T-helper 2 cell treated with Interferon-gamma antibody and Interleukin-4, amounts not matched to agents 100 ng/mL and 5 ng/mL, for 36 hours (primary cell): ENCODE data around the gene METTL2B. TPM values are rescaled to one million over a fixed set of nuclear protein-coding genes. Genes with fewer than 3 reads are reported as not detected.
"Not testable (repeated sequence)": the region's sequence is repeated elsewhere in the genome, so short reads cannot be mapped to it uniquely, and the experiment has no call there.

Experiments
- intact Hi-C: fragments of 100-400 bp; cut with micrococcal nuclease; formaldehyde crosslinking; loops from one replicate; pipeline ENCODE4 v1.15.1; 2023
- total RNA-seq: library from RNA; stranded (reverse); gene quantifications from 2 replicates; pipeline ENCODE4 v1.2.3, GENCODE V29; 2022

Gene METTL2B
- total RNA-seq, 1 donor from 2014 or later: 39.9 TPM

DNA sequence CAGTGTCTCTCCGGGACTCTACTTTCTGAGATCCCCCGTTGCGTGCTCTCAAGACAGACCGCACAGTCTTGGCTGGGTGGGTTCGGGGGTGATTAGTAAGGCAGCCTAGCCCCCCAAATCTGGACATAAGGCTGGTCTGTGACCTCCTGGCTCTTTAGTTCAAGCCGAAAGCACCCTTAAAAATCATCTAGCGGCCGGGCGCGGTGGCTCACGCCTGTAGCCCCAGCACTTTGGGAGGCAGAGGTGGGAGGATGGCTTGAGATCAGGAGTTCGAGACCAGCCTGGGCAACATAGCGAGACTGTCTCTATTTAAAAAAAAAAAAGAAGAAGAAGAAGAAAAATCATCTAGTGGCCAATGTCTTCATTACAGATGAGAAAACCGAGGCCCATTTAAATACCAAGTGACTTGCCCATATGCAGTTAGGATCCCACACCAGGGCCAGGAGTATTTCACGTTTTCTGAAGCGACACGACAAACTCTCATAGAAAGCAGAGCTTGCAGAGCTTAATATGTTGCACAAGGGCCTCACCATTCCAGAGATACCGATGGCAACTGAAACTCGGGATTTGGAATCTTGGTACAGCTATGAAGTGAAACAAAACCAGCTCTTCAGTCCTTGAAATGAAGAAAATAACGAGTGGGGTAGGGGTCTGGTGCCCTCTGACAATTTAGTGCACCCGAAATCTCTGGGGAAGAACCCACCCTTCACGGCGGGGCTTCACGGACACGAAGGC is 21.6 kb upstream of the METTL2B start:
- intact Hi-C loops: loop anchor here (1.0 to 5.0 kb wide), 6 partner anchors 21 to 868 kb away; partner anchors contain the start of genes ARF5, ATP6V1F, GCC1 and IMPDH1

DNA sequence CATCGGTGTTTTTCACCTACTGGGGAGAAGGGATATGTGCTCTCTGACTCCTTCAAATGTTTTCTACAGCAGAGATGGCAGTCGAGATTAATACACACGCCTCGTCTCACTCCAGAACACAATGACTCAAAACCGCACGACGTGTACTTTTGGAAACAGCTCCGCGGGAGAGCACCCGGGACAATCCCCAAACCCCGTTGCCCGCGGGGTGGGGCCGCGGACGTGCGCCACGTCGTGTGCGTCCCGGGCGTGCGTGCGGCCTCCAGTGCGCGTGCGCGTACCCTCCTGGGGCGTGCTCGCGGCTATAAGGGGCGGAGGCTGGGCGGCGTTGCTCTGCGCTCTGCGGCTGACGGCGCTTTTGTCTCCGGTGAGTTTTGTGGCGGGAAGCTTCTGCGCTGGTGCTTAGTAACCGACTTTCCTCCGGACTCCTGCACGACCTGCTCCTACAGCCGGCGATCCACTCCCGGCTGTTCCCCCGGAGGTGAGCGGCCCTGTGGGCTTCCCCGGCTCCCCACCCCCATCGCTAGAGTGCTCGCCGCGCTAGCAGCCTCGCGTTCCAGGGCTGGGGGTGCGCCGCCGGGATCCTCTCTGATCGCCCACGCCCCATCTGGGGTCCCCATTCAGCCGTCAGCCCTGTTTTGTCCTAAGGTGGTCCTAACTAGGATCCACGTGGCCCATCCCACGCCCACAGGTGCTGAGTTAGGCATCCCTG is 20.8 kb upstream of the METTL2B start, which contains the start of gene HILPDA:
TSS of gene HILPDA (plus strand) at position 336 of the 712 bp plus-strand sequence. CDS start 1,391 bp downstream, outside the sequence.
- intact Hi-C loops: loop anchor here (1.0 to 5.0 kb wide), 7 partner anchors 21 to 868 kb away; partner anchors contain the start of genes AHCYL2, ARF5, ATP6V1F and GCC1

DNA sequence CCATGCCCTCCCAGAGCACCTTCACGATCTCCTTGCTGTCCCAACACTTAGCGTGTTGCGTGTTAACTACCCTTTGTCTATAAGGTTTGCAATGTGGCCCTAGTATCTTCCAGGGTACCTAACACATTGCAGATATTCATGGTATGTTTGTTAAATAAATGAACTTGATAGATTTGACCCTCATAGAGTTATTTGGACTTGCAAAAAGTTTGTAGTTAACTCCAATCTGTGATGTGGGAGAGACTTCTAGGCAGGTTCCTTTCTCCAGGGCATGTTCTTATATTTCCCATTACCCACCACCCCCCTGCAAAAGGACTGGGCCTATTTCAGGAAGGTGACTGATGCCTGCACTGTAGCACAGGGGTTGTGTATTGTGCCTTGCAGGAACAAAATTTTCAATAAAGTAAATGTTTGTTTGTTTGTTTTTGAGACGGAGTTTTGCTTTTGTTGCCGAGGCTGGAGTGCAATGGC is 20.3 kb upstream of the METTL2B start:
- intact Hi-C loops: loop anchor here (2.0 to 5.0 kb wide), 3 partner anchors 406 to 869 kb away; partner anchors contain the start of genes AHCYL2, ARF5, ATP6V1F and GCC1

DNA sequence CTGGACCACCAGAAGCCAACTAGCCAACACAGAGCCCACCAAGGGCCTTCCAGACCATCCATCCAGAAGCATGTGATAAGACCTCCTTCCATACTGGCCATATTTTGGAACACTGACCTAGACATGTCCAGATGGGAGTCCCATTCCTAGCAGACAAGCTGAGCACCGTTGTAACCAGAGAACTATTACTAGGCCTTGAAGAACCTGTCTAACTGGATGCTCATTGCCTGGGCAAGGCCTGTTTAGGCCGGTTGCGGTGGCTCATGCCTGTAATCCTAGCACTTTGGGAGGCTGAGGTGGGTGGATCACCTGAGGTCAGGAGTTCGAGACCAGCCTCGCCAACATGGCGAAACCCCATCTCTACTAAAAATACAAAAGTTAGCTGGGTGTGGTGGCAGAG is 19.2 kb upstream of the METTL2B start:
- intact Hi-C loops: loop anchor here (2.0 to 5.0 kb wide), 3 partner anchors 405 to 870 kb away; partner anchors contain the start of genes AHCYL2, ARF5, ATP6V1F and GCC1

DNA sequence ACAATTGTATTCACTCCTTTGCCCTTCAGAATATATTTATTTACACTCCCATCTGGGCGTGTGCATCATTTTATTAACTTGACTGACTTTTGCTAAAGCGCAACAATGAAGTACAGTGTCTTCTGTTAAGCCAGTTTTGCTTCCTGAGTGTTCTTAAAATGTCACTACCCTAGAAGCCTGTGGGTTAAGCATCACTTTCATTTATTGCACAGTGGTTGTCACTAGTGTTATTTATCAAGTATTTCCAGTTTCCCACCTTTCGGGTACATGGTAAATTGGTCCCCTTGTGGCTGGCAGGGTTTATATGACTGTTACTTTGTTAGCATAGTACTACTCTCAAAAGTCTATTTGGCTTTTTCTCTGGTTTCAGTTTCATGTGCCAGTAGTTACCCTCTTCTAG is 17.6 kb upstream of the METTL2B start:
- intact Hi-C loops: loop anchor here (1.0 to 5.0 kb wide), 4 partner anchors 32 to 872 kb away; partner anchors contain the start of genes ARF5, ATP6V1F and GCC1

DNA sequence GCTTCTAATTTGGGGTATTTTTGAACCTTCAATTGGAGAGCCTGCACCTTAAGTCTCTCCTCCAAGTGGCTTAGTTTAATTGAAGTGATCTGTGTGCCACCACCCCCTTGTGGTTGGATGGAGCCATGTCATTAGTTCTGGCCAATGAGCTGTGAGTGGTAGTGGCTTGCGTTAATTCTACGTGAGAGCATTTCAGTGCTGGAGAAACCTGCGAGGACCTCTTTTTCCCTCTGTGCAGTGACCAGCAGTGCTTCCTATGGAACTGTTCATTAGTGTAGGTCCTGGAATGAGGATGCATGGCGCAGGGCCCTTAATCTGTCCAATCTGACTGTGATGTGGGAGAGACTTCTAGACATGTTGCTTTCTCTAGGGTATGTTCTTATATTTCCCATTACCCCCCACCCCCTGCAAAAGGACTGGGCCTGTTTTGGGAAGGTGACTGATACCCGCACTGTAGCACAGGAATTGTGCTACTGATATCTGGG is 17.1 kb upstream of the METTL2B start:
- intact Hi-C loops: loop anchor here (1.0 to 5.0 kb wide), 4 partner anchors 32 to 872 kb away; partner anchors contain the start of genes ARF5, ATP6V1F and GCC1

DNA sequence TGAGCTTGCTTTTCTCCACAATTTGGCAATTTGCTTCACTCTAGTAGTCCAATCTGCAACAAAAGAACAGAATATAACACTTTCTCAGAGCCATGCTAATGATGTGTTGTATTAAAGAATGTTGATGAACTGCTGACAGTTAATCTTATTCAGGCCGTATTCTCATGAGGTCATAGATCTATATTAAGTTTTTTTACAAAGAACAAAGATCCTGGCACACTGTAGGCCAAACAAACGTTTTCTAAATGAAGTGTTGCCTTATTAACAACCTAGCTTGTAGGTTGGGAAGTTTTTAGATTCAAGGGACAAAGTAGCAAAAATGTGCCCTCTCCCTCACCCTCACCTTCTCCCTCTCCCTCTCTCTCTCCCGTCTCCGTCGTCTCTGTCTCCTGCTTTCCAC is 14.1 kb upstream of the METTL2B start:
- intact Hi-C loops: no loop called here

DNA sequence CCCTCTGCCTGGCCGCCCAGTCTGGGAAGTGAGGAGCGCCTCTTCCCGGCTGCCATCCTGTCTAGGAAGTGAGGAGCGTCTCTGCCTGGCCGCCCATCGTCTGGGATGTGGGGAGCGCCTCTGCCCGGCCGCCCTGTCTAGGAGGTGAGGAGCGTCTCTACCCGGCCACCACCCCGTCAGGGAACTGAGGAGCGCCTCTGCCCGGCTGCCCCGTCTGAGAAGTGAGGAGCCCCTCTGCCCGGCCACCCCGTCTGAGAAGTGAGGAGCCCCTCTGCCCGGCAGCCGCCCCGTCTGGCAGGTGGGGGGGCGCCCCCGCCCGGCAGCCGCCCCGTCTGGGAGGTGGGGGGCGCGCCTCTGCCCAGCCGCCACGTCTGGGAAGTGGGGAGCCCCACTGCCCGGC is 13.2 kb upstream of the METTL2B start:
- intact Hi-C loops: not testable (repeated sequence)

DNA sequence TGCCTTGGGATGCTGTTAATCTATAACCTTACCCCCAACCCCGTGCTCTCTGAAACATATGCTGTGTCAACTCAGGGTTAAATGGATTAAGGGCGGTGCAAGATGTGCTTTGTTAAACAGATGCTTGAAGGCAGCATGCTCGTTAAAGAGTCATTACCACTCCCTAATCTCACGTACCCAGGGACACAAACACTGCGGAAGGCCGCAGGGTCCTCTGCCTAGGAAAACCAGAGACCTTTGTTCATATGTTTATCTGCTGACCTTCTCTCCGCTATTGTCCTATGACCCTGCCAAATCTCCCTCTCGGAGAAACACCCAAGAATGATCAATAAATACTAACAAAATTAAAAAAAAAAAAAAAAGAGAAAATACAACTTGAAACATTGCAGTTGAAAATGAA is 12.6 kb upstream of the METTL2B start:
- intact Hi-C loops: not testable (repeated sequence)

DNA sequence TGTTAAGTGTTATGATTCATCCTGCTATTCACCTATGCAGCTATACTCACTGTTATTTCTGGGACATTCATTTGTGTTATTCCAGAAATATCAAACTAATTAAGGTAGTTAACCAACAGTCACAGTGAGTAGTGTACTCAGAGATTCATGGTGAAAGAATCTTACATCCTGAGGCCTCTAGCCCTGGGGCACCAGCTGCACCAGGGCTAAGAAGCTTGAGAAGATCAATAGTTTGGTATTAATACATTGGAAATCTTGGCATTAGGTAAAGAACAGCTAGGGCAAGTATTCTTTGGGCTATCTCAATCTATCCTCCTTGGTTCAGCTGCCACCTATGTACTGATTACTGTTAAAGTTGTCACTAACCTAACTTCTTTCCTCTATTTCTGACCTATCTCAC is 9.7 kb upstream of the METTL2B start:
- intact Hi-C loops: not testable (repeated sequence)

DNA sequence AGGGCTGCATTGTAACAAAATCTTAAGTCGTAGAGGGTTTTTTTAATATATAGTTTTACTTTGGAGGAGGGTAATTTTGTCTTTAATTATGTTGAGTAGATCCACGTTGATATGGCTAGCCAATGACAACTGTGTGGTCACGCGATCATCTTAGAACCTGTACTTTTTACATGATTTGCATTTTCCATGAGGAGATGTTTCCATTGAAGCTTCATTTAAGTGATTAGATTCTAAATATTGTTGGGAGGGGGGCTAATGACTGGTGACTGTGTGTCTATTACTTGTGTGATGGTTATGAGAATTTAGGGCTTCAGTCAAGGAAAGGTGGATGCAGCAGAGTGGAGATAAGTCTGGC is 765 bp downstream of the METTL2B start:
- intact Hi-C loops: loop anchor here (2.0 to 5.0 kb wide), 2 partner anchors 55 to 70 kb away; partner anchors contain the start of gene IMPDH1

DNA sequence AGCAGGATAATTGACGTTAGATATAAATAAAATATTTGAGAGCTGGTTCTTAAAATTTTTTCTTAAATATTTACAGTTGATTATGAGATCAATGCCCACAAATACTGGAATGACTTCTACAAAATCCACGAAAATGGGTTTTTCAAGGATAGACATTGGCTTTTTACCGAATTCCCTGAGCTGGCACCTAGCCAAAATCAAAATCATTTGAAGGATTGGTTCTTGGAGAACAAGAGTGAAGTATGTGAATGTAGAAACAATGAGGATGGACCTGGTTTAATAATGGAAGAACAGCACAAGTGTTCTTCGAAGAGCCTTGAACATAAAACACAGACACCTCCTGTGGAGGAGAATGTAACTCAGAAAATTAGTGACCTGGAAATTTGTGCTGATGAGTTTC is 2.5 kb downstream of the METTL2B start:
- intact Hi-C loops: loop anchor here (5.0 kb wide), 1 partner anchor 72 kb away; the partner anchor contains the start of gene IMPDH1

DNA sequence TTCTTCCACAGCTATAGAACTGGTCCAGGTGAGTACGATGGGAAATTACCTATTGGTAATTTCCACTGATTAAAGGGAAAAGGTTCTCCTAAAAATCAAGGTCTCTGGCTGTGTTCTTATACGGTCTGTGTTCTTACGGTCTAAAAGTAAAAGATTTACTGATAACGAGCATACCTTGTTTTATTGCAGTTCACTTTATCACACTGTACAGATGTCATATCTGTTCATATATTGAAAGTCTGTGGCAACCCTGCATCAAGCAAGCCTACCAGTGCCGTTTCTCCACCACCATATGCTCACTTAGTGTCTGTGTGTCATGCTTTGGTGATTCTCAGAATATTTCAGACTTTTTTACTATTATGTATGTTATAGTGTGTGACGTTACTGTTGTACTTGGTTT is 11.6 kb downstream of the METTL2B start:
- intact Hi-C loops: not testable (repeated sequence)

DNA sequence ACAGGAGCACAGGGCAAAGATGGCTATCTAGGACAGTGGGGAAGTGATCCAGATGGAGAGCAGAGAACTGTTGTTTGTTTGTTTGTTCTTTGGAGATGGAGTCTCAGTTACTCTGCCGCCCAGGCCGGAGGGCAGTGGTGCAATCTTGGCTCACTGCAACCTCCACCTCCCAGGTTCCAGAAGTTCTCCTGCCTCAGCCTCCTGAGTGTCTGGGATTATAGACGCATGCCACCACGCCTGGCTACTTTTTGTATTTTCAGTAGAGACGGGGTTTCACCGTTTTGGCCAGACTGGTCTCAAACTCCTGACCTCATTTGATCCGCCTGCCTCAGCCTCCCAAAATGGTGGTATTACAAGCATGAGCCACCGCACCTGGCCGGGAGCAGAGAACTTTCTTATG is 20.9 kb downstream of the METTL2B start:
- intact Hi-C loops: no loop called here

DNA sequence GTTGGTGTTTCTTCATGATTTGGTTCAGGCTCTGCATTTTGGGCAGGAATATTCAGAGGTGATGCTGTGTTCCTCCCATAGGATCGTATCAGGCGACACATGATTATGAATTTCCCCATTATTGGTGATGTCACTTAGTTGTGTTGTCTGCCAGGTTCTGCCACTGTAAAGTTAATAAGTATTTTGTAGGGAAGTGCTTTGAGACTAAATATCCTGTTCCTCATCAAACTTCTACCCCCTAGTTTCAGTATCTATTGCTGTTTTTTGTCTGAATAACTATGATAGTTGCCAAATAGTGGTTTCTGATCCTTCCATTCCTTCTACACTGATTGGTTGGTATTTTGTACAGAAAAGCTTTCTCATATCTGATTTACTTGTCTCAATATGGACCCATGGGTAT is 28.9 kb downstream of the METTL2B start:
- intact Hi-C loops: not testable (repeated sequence)

DNA sequence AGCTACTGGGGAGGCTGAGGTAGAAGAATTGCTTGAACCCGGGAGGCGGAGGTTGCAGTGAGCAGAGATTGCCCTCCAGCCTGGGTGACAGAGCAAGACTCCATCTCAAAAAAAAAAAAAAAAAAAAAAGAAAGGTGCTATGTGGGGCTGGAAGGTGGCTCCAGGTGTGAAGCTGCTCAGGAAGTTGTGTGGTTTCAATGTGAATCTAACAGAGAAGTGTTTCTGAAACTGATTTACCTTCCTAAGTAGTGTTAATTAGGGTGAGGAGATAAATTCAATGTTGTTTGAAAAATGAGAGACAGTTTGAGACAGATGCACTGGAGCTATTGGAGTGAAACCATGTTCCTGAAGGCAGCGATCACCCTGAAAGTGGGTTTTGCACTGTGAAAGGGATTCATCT is 30.3 kb downstream of the METTL2B start:
- intact Hi-C loops: not testable (repeated sequence)

DNA sequence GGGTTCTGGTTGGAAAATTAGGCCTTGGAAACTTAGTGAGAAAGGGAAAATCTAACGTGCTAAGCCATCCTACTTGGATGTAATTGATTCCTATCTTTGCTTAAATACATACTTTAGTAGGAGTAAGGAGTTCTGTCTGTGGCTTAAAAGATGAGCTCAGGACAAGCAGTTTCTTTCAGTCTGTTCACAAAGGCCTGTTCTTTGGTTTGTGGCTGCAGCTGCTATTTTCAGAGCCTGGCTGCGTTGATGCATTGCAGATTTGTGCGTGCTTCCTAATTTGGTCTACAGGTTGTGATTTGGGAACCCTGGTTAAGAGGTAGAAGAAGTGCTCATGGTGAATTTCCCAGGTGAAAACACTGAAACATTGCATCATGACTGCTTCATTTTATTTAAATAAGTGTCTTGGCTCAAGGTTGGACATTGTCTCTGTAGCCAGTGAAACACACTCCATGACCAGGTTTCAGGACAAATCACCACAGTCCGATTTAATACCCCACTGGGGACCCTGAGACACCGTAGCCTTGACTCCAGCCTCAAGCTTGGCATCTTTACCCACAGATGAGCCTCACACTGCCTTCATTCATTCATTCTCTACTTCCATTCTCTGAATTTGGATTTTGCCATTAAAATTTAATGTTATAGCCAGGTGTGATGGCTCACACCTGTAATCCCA is 30.9 kb downstream of the METTL2B start:
- intact Hi-C loops: not testable (repeated sequence)

DNA sequence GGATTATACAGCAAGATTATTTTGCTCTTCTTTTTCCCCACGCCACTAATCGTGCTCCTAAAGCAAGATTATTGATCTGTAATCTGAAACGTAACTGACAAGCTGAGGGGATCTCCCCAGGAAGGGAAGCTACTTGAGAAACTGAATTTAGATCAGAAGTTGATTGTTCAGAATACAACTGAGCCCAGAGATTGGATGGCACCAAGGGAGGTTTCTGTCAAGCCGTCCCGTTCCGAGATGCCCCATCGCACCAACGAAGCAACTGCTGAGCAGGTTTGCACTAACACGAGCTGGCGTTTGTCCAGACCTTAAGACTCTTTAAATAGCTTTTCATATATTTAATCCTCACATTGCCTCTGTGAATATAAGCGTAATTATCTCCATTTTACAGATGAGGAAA is 35.1 kb downstream of the METTL2B start:
- intact Hi-C loops: not testable (repeated sequence)

DNA sequence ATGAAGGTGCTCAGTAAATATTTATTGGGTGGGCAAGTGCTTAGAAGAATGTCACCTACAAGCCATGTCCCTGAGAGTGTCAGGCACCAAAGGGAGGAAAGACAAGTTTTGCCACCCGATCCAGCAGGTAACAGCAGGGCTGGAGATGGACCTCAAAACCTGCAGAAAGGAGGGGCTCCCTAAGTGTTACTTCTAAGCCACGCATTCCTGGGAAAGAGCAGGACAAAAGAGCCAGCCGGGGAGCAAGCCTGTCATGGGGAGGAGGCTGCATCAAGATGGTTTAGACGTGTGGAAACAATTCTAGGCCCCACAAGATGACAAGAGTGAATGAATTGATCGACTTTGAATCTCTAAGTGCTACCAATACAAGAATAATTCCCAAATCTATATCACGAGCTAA is 38.7 kb downstream of the METTL2B start:
- intact Hi-C loops: not testable (repeated sequence)

DNA sequence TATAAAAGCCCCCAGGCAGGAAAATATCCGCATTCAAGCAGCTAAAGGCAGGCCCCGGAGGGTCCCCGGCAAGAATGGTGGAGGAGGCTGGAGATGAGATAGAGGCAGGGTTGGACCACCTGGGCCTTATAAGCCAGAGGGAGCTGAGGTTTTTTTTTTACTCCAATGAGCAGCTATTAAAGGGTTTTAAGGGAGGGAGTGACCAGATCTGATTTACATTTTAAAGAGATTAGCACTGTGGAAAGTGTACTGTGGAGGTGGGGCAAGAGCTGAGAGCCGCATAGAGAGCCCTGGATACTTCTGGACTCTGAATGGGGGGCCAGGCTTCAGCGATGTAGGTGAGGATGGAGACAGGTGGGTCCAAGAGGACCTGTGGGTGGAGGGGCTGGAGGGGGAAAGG is 40.5 kb downstream of the METTL2B start:
- intact Hi-C loops: not testable (repeated sequence)
